Measurements from ENCODE around the gene TMEM109. TPM values are rescaled to one million over a fixed set of nuclear protein-coding genes. Genes with fewer than 3 reads are reported as not detected.

Gene TMEM109
- polyA plus RNA-seq, 12 donors: 80.2 to 123 (median 97.2) TPM; not detected in 1

- DNase-seq: no peak
These were observed 24.5 kb downstream of the TMEM109 start for GRCh38 chr11:60938500-60938899.

- no peak for DNase-seq
These were observed 25.3 kb downstream of the TMEM109 start for GRCh38 chr11:60939301-60939700.

DNA sequence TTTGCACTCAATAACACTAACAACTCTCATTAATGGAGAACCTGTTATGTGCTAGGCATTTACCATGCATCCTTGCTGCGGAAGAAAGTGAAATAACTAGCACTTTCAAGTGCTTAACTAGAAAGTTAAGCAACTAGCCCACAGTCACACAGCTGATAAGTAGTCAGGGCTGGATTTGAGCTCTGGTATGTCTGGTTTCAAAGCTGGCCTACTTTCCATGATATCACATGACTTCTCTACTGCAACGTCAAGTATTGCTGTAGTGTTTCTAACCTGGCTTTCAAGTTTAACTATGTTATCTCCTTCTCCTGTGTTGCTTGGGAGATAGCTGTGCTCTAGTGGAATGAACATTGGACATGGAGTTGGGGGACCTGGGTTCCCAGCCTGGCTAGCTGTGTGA is 25.9 kb downstream of the TMEM109 start:
- no peak for DNase-seq

DNA sequence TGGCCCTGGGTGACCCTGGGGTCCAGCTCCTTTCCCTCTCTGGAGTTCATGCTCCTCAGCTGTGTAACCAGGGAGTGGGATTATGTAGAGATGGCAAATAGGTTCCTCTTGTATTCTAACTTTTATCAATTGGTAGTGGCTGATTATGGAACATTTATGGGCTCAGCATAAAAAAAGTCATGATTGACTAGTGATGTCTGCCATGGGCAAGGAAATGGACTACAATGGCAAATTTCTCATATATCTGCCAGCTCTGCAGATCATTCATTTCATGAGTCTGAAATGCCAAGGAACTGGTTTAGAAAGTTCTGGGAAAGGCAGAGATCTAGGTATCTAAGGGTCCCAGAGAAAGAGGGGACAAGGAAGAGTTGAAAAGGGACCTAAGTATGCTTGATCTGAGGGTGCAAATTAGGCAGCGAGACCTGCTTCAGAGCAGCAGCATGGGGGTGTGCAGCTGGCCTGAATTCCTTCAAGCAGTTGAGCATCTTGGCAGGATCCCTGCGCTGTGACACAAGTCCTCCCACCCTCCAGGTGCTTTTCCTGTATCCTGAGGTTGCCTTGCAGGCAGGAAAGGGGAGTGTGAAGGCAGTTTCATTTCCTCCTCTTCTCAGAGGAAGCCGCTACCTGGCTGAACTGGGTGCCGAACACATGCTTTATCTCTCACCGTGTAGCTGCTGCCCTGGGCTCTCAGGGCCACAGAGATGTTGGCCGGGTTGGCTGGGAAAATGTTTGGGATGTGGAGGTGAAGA is 27.6 kb downstream of the TMEM109 start:
- DNase-seq: no peak

DNA sequence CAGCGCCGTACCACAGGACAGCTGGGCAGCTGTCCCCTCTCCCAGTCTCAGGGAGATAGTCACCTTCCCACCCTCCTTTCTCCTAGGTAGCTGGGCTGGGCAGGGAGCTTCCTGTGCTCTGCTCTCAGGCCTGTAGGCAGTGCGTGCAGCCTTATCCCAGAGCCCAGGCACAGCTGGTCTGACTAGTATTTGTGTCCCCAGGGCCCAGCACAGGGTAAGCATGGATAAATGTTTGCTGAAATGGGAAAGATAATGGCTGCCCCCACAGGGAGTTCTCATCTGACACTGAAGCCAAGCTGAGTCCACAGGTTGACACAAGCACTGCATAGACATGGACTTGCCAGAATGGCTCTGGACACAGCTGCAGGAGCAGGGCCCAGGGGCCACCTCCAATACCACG is 28.3 kb downstream of the TMEM109 start:
- no peak for DNase-seq

DNA sequence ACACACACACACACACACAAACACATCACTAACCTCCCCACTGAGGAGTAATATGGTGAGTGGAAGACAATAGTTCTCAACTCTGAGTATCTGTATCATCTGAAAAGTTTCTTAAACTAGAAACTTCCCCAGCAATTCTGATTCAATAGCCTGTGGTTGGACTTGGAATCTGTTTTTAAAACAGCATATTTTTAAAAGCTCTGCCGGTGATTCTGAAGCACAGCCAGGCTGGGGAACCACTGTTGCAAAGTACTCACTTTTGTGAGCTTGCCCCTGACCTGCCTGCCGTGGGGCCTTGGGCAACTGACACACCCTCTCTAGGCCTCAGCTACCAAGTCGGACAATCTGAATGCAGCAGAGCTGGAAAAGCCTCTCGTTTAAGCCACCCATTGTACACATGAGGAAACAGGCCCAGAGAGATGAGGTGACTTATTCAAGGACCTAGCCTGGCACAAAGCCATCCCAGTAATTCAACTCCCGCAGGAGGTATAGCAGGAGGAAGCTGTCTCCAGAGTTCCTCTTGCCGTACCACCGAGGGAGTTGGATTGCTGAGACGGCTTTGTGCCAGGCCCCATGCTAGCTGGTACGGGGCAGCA is 29.1 kb downstream of the TMEM109 start:
- no peak for DNase-seq

- DNase-seq: no peak
These were observed 30.7 kb downstream of the TMEM109 start for GRCh38 chr11:60944490-60945294.

GRCh38 chr11:60945295-60945667 is 31.3 kb downstream of the TMEM109 start:
- no peak for DNase-seq

DNA sequence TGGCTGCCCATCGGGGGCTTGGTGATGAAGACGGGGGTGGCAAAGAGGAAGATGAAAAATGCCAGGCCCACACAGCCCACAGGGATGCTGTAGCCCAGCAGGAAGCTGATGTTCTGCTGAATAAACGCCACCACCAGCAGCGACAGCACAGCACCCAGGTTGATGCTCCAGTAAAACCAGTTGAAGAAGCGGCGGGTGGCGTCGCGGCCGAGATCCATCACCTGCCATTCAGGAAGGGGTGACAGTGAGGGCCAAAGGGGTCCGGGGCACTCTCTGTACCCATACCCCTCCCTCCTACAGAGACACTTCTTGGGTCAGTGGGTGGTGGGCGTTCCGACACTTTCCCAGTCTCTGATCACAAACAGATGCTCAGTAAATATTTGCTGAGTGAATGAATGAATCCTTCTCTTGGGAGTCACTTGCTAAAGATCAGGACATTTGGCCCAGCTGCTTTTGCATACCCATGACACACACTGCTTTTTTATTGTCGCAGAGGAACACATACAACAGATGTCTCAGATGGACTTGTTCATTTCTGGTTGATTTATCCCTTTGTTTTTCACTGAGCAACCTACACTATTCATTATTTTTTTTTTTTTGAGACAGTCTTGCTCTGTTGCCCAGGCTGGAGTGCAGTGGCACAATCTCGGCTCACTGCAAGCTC is 32.8 kb downstream of the TMEM109 start:
- DNase-seq: no peak

GRCh38 chr11:60947700-60948099 is 33.7 kb downstream of the TMEM109 start:
- DNase-seq: no peak

DNA sequence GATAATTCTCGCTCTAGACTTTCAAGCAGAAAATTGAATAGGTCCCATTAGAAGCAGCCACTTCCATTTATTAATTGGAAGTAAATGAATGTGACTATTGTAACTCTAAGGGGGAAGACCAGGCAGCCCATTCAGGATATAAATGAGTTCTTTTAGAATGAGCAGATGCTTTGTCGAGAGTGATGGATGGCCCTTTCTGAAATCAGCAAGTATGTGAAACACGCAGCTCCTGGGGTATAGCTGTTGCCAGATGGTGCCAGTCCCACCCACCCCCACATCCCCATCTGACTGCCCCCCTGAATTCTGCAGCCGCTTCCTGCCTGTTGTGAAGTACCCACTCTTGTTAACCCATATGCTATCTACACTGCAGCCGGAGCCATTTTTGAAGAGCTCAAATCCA is 34.3 kb downstream of the TMEM109 start:
- DNase-seq: no peak

DNA sequence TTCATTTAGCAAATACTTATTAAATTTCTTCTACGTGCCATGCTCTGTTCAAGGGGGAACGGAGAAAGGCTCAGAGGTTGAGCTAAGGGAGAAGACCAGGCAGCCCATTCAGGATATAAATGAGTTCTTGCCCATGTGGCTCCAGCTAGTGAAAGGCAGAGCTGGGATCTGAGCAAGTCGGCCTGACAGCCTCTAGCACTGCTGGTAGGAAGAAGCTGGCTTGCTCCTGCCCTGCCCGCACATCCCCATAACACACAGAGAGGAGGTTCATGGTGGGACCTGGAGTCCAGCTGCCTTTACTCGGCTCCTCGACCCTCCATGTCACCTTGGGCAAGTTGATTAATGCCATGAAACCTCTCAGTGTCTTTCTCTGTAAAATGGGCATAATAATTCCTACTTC is 36.1 kb downstream of the TMEM109 start:
- DNase-seq: no peak

GRCh38 chr11:60950933-60951605 is 37.1 kb downstream of the TMEM109 start:
- no peak for DNase-seq

DNA sequence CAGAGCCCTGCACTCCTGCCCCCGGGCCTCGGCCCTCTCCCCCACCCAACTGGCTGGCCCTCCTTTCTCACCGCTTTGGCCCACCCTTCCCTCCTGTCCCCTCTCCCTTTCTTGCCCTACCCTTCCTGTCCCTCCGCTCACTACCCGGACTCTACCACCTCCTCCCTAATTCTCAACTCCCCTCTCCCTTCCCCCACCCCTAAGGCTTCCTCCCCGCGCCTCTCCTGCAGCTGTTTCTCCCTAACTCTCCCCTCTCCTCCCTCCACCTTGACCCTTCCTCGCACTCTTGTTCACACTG is 37.6 kb downstream of the TMEM109 start:
- DNase-seq: no peak

DNA sequence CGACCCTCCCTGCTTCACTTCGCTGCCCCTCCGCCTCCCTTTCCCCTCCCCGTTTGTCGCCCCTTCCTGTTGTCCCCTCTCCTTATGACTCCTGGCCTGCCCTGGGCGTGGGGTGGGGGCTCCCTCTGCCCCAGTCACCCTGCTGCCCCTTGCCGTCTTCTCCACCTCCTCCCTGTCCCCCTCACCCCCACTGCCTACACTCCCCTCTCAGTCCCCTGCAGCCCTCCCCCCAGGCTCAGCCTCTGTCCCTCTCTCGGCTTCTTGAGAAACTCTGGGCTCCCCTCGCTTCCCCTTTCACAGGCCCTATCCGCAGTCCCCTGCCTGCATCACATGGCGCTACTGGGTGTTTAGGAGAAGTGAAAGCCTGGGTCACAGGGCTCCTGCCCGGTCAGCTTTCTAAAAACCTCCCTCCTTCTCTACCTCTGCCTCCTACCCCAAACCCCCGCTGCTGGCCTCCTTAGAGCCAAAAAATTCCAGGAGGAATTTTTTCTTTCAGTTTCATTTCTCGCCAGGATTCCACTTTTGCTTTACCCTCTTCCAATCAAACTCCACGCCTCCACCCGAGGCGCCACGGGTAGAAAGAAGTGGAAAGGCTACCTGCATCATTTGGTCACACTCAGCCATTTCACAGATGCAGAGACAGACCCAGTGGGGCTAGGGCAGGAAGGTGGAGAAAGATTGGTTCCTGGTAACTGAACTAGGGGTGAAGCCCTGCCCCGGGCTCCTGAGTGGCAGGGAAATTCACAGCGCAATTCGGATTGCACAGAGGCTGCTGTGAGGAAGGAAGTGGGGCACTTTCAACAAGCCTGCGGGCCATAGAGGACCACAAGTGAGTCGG is 38.2 kb downstream of the TMEM109 start, which contains the start of gene SLC15A3:
Gene SLC15A3 (minus strand): TSS at position 273 of the 838 bp plus-strand sequence. CDS start 625 bp downstream, outside the sequence.
- peak; percentile 70 for DNase-seq

- DNase-seq: no peak
These were observed 38.8 kb downstream of the TMEM109 start for GRCh38 chr11:60952742-60953170.

DNA sequence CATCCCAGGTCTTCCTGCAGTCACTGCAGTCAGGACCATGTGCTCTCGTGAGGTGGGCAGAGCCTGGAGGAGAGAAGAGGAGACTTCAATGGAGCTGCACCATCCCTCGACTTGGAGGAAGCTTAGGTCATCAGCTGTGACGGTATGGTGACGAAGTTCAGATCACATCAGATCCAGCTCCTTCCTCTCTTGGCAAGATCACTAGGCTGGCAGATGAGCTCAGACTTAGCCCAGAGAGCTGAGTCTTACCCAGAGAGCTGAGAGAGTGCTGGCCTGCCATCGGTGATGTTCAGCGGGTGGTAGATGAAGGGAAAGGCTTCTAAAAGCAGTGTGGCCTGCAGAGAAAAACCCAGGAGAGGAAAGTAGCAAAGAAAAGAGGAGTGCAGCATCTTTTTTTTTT is 39.8 kb downstream of the TMEM109 start:
- no peak for DNase-seq

DNA sequence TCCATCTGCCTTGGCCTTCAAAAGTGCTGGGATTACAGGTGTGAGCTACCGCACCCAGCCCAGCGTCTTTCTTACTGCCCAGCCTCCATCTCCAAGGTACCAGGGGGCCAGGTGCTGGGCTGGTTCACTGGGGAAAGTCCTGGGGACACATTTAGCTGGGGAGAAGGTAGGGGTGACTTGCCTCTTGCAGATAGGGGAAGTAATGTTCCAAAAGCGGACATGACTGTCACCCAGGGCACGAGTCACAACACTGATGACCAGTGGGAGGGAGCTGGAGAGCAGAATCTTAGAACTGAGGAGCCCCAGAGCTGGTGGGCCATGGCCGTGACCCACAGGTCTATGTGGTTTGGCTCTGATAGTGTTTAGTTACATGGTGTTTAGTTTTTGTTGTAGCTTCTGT is 40.5 kb downstream of the TMEM109 start:
- DNase-seq: no peak

GRCh38 chr11:60955571-60955970 is 41.6 kb downstream of the TMEM109 start:
- no peak for DNase-seq

GRCh38 chr11:60957188-60957587 is 43.2 kb downstream of the TMEM109 start:
- no peak for DNase-seq

- no peak for DNase-seq
These were observed 45.5 kb downstream of the TMEM109 start for GRCh38 chr11:60959431-60959830.
